Esophagus muscularis mucosa (tissue), 3 donors: ENCODE results near the gene TSSK2.

Experiments used
- CTCF ChIP-seq, 3 experiments: fragments of 200-600 bp in 2 of 3; fragments of 450-650 bp in 1 of 3; sonication (generic) in 2 of 3; IDR thresholded peaks; one replicate each; pipeline ENCODE4 v1.5.1; 2017 to 2019; ENCODE audit warnings: antibody characterized with exemption in 3 of 3, mild to moderate bottlenecking in 2 of 3, moderate library complexity in 1 of 3
- POLR2AphosphoS5 ChIP-seq, 2 donors: sonication (generic); formaldehyde crosslinking; IDR thresholded peaks; one replicate each; pipeline ENCODE4 v1.6.1; 2017; ENCODE audit warnings: antibody characterized with exemption in 2 of 2

- no peak for TF ChIP-seq CTCF (IDR thresholded peaks at IDR 0.05)
- no peak for TF ChIP-seq POLR2AphosphoS5 (IDR thresholded peaks at IDR 0.05)
These were observed 6.7 kb upstream of the TSSK2 start for GRCh38 chr22:19124377-19124776.
